GM21619 (cell line): Measurements from ENCODE around the gene BCHE.
"Not testable (repeated sequence)": the region's sequence is repeated elsewhere in the genome, so short reads cannot be mapped to it uniquely, and the experiment has no call there.

ENCODE experiments used
- ATAC-seq: cut with Tn5 transposase; IDR thresholded peaks from one replicate; pipeline ENCODE4 v1.9.1; 2021; ENCODE audit not compliant: unreplicated experiment

BCHE gene

GRCh38 chr3:165817160-165817709, 20.0 kb downstream of the BCHE start:
- ATAC-seq = no peak

DNA sequence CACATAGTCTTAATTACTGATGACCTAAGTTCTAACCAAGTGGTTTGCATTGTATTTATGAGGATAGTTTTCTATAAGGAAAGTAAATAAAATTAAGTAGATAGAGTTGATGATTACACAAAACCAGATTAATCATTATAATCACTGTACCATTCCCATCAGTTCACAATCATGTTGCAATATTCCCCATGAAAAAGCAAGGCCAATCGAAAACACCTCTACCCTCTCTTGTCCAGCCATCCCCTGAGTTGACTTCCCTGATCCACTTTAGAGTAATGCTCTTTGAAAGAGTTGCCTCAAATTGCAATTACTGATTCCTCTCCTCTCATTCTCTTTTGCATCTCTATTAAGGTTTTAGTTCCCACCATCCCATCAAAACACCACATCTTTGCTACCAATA, 21.0 kb downstream of the BCHE start:
- no peak for ATAC-seq

DNA sequence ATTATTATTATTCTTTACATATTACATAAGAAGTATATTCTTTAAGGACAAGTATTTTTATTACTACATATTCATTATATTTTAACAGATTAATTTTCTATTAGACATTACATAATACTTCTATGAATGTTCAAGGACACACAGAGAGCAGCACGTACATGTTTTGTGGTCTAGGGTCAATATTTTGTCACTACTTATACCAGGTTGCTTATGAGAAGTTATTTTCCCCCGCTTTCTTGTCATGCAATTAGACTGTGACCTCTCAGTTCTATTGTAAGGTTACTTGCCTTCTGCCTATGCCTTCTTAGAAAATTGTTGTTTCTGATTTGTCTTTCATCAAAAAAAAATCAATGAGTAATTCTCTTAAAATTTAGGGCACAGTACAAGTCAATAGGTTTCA, 21.5 kb downstream of the BCHE start:
- ATAC-seq = no peak

- no peak for ATAC-seq
Observed at GRCh38 chr3:165814380-165814779, 22.8 kb downstream of the BCHE start.

- not testable (repeated sequence) for ATAC-seq
Observed at GRCh38 chr3:165807937-165808336, 29.3 kb downstream of the BCHE start.

DNA sequence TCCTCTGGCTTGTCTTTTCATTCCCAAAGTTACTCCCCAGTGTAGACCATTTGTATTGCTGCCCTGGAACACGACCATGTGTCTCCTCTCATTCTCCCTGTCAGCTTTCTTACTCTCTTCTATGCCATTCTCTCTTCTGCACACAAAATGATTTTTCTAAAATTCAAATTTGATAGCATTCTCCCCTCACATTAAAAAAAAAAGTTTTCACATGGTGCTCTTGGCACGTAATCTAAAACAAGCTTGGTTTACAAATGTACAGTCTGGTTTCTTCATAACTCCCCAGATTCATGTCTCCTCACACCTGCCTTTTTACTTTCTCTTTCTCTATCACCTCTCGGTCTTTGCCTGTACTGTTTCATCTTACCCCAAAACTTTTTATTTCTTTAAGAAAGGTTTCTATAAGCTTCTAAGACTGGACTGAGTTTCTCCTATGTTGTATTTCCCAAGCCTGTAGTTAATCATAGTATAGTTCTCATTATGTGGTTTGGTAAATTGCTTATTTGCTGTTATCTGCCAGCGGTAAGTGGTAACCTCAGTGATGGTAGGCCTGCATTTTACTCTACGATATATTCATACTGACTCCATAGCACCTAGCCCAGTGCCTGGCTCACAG, 31.2 kb downstream of the BCHE start:
- ATAC-seq = peak; percentile 76

DNA sequence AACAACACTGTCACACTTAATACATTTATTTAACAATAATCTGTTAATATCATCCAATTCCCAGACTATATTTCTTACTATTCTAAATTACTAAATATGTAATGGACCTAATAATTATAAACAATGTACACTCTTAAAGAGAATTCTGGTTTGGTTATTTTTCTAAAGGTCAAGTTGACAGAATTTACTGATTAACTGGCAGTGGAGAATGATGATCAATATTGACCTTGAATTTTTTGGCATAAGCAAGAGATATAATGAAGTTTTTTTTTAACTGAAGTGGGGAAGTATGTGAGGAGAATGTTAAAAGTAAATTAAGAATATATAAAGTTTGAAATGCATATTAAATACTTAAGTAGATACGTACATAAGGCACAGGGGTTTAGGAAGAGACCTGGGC, 33.8 kb downstream of the BCHE start:
- ATAC-seq = no peak

GRCh38 chr3:165800970-165801369, 36.3 kb downstream of the BCHE start:
- ATAC-seq = no peak

DNA sequence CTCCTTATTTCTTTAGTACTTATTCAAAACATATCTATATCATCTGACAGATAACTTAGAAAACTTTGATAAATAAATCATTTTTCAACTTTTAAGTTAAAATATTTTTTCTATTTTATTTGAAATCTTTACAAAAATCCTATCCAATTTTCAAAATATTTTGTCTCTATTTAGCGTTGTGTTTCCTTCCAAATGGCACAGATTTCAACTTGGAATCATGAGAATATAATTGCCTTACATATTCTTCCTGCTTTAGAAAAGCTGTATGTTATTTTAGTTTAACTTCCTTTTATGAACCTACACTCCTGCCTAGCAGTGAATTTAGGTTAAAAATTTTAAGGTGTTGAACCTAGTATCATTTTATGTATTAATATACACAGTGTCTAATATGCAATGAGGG, 38.2 kb downstream of the BCHE start:
- ATAC-seq = no peak

DNA sequence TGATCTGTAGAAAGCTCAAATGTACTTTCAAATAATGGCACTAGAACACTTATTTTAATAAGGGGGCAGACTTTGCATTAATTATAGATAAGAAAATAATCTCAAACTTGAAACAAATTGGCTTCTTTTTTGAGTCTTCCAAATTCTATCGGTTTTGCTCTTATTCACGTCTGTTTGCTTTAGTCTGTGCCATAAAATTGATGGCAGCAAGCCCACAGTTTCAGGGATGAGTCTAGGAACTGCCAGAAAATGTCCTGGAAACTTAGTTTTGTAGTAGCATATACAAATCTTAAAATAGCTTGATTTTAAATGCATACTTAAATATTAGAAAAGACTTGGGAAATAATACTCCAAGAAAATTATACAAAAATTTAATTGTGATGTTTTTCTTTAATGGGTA, 39.7 kb downstream of the BCHE start:
- ATAC-seq = no peak

GRCh38 chr3:165796701-165797100, 40.5 kb downstream of the BCHE start:
- ATAC-seq = no peak

- no peak for ATAC-seq
Observed at GRCh38 chr3:165788531-165788930, 48.7 kb downstream of the BCHE start.

GRCh38 chr3:165786013-165786412, 51.2 kb downstream of the BCHE start:
- ATAC-seq = no peak

DNA sequence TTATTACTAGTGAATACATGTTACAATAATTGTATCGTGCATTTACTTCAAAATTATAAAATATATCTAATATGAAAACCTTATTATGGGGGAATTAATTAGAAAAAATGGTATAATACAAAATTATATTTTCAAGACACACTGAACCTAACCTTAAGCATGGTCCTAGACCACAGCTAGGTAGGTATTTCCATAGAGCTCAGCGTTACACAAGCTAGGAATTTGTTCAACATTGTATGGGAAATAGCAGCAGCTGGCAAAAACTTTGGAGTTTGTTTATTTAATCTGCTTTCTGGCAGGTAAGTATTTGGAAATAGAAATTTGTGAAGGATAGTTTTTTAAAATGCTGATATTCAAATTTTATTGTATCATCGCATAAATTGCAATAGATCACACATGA, 52.9 kb downstream of the BCHE start:
- ATAC-seq = no peak

DNA sequence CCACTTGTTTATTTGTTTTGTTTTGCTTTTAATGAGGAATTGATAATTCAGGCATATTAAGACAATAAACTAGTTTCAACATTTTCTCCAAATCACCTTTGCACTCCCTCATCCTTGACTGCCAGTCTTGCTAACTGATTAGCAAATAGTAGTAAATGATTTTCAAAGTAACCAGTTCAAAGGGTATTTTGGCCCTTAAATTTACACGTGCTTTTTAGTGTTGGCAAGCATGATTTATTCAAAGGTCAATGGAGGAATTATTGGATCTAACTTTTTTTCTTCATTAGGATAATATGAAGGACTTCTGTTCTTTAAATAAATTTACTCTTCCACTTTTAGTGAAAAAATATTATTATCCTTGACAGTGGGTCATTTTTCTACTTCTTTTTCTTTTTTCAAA, 53.8 kb downstream of the BCHE start:
- no peak for ATAC-seq

DNA sequence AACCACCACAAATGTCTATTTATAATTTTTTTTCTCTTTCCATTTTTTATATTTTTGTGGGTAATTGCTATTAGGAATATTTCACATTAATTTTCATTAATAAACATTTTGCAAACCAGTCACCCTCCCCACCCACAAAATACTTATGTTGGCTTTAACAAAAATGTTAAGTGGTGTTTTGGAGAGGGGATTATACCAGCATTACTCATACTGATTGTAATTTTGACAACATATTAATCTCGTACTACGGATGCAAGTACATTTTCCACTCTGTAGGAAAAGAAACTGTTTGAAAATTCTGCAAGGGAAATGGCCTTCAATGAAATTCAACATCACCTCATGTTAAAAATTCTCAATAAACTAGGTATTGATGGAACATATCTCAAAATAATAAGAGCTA, 58.3 kb downstream of the BCHE start:
- ATAC-seq = no peak

DNA sequence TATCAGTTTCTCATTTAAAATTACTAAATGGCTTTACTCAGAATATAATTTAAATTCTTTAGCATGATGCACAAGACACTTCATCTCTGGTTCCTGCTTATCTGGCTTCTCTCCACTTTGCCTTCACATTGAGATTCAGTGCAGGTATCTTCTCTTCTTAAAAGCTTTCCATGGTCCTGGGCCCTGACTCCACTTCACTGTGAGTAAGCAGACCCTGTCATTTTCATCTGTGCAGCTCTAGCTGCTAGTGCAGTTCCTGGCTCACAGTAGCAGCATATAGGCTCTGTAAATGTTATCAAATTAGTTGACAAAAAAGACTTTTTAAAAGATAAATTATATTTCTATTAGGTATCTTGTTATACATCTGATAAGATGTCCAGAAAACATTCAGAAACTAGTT, 58.8 kb downstream of the BCHE start:
- no peak for ATAC-seq

- no peak for ATAC-seq
Observed at GRCh38 chr3:165775824-165776223, 61.4 kb downstream of the BCHE start.

GRCh38 chr3:165770781-165771180, 66.4 kb downstream of the BCHE start:
- ATAC-seq = no peak

DNA sequence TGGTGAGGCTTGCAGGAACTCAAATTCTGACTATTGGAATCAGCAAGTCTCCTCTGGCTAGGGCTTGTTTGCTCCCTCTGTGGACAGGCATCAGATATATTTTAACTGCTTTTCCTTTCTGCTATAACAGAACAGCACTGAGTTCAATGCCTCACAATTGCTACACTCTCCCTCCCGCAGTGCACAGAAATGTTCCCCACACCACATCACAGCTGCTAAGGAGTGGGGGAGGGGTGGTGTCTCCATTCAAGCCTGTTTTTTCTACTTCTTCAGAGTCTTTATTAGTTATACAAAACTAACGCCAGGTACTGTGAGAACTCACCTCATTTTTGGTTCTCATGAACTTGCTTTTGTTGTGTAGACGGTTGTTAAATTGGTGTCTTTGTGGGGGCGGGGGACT, 68.5 kb downstream of the BCHE start:
- no peak for ATAC-seq

GRCh38 chr3:165759041-165759440, 78.2 kb downstream of the BCHE start:
- no peak for ATAC-seq

- ATAC-seq = no peak
Observed at GRCh38 chr3:165755571-165755970, 81.7 kb downstream of the BCHE start.
